ENCODE results near the gene VGLL4.

Gene VGLL4

GRCh38 chr3:11553436-11554235 is 90.1 kb downstream of the VGLL4 start:
- DNase-seq, result no peak

DNA sequence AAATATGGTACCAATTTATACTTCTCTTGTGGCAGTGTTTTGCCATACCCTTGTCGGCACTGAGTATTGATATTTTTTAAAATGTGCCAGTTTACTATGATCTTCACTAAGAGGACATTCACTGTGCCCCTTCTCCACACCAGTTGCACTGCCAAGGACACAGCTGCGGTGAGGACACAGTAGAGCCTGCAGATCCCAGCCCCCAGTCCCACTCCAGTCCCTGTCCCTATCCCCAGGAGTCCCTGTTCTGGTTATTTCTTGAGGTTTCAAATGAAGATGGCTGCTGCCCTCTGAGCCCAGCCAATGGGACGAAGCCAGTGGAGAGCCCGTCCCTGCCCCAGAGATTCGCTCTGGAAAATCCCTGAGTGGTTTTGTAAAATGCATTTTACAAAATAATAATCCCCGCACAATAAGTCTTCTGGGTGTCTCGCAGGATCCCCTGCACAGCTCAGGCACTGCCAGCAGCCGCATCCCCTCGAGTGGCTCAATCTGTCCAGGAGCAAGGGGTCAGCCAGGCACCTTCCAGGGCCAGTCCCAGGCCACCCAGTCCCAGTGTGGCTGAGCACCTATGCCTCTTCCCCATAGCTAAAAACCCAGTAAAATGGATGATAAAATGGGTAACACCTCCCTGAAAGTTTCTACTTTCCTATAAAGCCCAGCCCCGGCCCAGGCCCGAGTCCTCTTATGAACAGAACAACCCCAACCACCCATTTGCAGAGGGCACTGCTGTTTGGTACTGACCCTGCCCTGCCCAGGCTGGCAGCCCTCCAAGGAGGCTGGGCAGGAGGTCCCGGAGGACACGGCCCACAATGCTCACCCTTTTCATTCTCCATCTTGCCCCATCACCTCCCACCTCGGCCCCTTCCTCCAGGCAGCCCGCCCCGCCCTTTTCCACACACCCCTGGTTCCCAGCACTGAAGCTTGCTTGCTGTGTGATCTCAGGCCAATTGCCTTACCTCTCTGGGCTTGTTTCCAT is 91.1 kb downstream of the VGLL4 start:
- DNase-seq, result no peak

DNA sequence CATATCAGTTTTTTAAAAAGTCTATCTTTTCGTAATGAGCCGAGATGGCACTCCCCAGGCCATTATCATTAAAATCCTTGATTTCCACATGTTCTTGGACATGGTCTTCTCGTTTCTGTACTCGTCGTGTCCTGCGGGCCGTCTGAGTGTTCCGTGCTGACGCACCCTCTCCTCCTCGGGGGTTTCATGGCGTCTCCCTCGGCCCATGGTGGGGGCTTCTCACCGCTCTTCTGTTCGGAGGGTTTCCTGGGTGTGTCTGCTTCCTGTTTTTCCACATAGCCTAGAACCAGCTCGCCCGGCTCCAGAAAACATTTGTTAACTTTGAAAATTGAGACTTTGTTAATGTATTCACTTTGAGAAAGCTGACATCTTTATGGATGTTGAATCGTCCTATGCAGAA is 92.7 kb downstream of the VGLL4 start:
- DNase-seq, result no peak

- no peak for DNase-seq
Observed at GRCh38 chr3:11549580-11550140, 94.1 kb downstream of the VGLL4 start.

- no peak for DNase-seq
Observed at GRCh38 chr3:11548721-11549131, 95.0 kb downstream of the VGLL4 start.

DNA sequence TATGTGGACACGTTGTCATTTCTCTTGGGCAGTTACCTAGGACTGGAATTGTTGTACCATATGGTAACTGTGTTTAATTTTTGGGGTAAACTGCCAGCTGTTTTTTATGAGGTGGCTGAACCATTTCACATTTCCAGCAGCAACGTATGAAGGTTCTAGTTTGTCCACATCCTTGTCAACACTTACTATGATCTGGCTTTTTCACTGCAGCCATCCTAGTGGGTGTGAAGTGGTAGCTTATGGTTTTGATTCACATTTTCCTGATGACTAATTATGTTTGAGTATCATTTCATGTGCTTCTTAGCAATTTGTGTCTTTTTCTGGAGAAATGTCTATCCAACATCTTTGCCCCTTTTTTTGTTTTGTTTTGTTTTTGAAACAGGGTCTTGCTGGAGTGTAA is 96.2 kb downstream of the VGLL4 start:
- DNase-seq, result no peak

DNA sequence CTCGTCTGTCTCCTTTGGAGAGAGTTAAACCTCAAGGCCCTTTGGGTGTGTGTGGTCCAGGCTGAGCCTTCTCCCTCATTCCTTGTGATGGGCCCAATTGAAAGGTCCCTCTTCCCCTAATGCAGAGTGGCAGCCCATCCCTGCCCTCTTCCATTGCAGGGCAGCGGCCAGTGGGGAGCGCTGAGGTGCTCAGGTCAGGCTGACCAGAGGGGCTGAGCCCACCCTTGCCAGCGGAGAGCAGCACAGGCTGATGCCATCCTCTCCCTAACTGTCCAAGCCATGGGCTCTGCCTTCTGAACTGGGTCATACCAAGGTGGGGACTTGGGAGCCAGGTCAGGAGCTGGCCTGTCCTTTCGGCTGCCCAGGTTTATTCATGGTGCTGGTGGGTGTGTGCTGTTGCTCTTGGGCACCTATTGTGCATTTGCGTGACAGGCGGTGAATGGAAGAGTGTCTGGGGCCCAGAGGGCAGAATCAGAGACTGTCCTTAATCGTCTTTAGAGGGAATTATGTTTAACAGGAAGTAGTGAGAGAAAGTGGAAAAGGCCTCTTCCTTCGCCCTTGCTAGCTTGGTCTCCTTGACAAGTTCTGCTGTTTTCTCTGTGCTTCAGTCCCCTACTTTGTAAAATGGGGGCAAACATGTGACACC is 96.9 kb downstream of the VGLL4 start:
- DNase-seq, result no peak

DNA sequence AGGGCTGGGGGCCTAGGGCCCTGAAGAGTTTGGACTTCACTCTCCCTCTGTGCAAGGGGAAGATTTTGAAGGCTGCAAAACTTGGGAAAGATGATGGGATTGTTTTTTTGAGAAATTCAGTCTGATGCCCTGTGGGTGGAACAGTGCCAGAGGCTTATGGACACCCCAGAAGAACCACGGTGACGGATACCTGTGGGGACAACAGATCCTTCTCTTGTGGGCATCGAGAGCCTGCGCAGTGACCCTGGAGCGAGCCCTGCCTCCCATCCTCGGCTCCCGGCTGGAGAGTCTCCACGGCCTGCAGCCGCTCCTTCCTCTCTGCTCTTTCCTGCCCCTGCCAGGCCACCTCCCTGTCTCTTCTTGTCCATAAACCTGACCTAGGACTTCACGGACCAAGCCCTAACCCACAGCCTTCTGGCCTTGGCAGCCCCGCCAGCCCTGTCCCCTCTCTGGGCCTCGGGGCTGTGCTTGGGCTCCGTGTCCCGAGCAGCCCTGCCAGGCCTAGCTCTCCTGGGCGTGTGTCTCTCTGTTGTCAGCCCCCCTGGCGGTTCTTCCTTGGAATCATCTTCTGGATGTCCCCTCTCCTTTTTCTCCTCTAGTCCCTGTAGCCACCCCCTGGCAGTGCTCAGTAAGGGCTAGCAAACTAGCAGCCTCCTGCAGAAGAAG is 98.4 kb downstream of the VGLL4 start:
- no peak for DNase-seq

GRCh38 chr3:11544412-11545181 is 99.1 kb downstream of the VGLL4 start:
- DNase-seq, result no peak

DNA sequence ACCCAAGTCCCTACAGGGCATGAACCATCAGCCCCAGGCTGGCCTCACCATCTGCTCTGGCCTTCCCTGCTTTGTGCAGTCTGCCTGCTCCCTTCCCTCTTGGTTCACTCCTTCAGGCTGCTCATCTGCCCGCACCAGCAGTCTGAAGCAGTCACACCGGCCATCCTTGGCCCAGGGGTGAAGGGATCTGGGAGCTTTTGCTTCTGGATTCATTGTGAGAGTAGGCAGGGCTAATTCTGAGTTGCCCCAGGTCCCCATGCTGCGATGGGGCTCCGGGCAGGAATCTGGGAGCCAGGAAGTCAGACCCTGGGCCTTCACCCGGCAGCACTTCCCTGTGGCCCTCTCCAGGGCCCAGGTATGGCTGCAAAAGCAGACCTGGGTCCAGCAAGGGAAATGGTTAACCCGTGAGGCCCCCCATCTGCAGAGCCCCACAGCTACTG is 99.7 kb downstream of the VGLL4 start:
- no peak for DNase-seq

DNA sequence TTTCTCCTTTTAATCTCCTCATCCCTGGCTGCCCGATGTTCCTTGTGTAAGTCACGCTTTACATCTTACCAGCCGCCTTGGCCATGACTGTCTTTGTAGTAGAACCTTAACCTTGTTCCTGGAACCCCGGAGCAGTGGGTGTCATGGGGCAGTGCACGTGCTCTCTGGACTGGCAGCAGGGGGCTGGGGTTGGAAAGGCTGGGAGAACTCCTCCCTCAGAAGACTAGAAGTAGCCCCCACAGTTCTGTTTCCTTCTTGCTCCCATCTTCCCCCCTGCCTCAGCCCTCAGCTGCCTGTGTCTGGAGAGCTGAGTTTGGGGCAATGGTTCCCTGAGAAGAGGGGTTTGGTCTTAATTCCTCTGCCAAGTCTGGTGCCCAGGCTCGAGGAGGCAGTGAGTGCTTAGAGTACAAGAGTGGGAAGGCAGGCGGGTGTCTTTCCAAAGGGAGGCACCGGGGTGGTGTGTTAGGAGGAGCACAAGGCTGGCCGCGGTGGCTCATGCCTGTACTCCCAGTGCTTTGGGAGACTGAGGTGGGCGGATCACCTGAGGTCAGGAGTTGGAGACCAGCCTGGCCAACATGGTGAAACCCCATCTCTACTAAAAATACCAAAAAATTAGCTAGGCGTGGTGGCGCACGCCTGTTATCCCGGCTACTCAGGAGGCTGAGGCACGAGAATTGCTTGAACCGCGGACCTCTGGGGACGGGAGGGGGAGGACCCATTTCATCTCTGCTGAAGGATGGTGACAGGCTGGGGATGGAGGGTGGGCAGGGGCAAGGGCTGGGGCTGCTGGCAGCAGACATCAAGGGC is 100.4 kb downstream of the VGLL4 start:
- no peak for DNase-seq

DNA sequence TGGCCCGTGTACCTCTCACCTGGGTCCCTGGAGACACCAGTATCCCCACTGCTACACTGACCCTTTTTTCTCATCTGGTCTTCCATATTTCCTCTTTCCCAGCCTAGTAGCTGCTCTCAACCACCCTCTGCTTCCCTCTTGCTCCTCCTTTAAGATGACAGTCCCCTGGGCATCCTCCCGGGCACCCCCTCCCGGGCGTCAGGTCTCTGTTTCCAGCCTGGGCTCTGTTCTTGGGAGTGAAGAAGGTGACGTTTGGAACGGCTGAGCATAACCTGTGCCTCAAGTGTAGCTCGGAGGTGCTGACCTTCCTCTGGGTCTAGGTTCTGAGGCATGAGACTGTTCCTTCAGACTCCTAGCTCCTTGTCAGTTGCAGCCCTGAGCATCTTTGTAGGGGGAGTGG is 101.2 kb downstream of the VGLL4 start:
- no peak for DNase-seq

GRCh38 chr3:11541321-11542303 is 102.1 kb downstream of the VGLL4 start:
- DNase-seq, result no peak

GRCh38 chr3:11539677-11540076 is 104.0 kb downstream of the VGLL4 start:
- no peak for DNase-seq

- no peak for DNase-seq
Observed at GRCh38 chr3:11539218-11539617, 104.5 kb downstream of the VGLL4 start.

DNA sequence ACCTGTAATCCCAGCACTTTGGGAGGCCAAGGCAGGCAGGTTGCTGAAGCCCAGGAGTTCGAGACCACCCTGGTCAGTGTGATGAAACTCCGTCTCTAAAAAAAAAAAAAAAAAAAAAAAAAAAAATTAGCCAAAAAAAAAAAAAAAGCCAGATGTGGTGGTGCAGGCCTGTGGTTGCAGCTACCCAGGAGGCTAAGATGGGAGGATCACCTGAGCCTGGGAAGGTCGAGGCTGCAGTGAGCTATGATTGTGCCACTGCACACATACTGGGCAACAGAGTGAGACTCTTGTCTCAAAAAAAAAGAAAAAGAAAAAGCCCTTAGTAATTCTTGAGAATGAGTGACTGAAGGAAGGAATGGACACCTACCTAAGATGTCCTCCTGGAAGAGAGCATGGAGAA is 105.1 kb downstream of the VGLL4 start:
- no peak for DNase-seq

- no peak for DNase-seq
Observed at GRCh38 chr3:11536936-11537612, 106.6 kb downstream of the VGLL4 start.

All from anterior cingulate cortex (tissue), 58 donors.